Activated naive CD8-positive, alpha-beta T cell (primary cell): ENCODE data around the gene KDELR3.
A peak's percentile ranks its signal among the peaks of the same experiment; 100 is the strongest.

ENCODE experiments used
- H3K27ac Mint-ChIP-seq: one replicate; pipeline ENCODE4 v1.8.0; 2021; ENCODE audit warnings: mixed read lengths
- H3K27me3 Mint-ChIP-seq: one replicate; pipeline ENCODE4 v1.8.0; 2021; ENCODE audit warnings: mixed read lengths
- H3K36me3 Mint-ChIP-seq: one replicate; pipeline ENCODE4 v1.8.0; 2021; ENCODE audit warnings: mixed read lengths
- H3K4me1 Mint-ChIP-seq: one replicate; pipeline ENCODE4 v1.8.0; 2021; ENCODE audit warnings: low read depth, mixed read lengths
- H3K4me3 Mint-ChIP-seq: one replicate; pipeline ENCODE4 v1.8.0; 2021; ENCODE audit warnings: mild to moderate bottlenecking, mixed read lengths
- H3K9me3 Mint-ChIP-seq: one replicate; pipeline ENCODE4 v1.8.0; 2021; ENCODE audit warnings: low read depth, mixed read lengths

The KDELR3 gene

GRCh38 chr22:38467904-38468442 lies at the start of gene KDELR3:
KDELR3 (plus strand) TSS chr22:38468096; CDS start chr22:38468234, 138 bp downstream.
- Mint-ChIP-seq H3K4me3 (peak within 1 kb of the TSS; percentile 76), H3K27ac (no peak within 1 kb of the TSS), H3K27me3 (peaks cover 14% of the 10 kb centered on the region), H3K9me3 (no peaks in the 10 kb centered on the region), H3K4me1 (peaks cover 3% of the 10 kb centered on the region), H3K36me3 (no peaks in the 10 kb centered on the region)

- Mint-ChIP-seq H3K4me1 (no peaks in the 10 kb centered on the region), H3K27me3 (no peaks in the 10 kb centered on the region), H3K27ac (no peak overlapping the region), H3K9me3 (no peaks in the 10 kb centered on the region), H3K36me3 (no peaks in the 10 kb centered on the region), H3K4me3 (no peak overlapping the region)
These were observed 49.3 kb upstream of the KDELR3 start for GRCh38 chr22:38418589-38418988.

- H3K4me3 Mint-ChIP-seq: no peak overlapping the region
- H3K36me3 Mint-ChIP-seq: no peaks in the 10 kb centered on the region
- no peaks in the 10 kb centered on the region for H3K27me3 Mint-ChIP-seq
- H3K27ac Mint-ChIP-seq: no peak overlapping the region
- no peaks in the 10 kb centered on the region for H3K9me3 Mint-ChIP-seq
- no peaks in the 10 kb centered on the region for H3K4me1 Mint-ChIP-seq
These were observed 48.6 kb upstream of the KDELR3 start for GRCh38 chr22:38419121-38419857.

GRCh38 chr22:38419858-38420160 lies 48.1 kb upstream of the KDELR3 start:
- no peaks in the 10 kb centered on the region for H3K9me3 Mint-ChIP-seq
- no peak overlapping the region for H3K4me3 Mint-ChIP-seq
- no peaks in the 10 kb centered on the region for H3K36me3 Mint-ChIP-seq
- H3K4me1 Mint-ChIP-seq: no peaks in the 10 kb centered on the region
- H3K27ac Mint-ChIP-seq: no peak overlapping the region
- no peaks in the 10 kb centered on the region for H3K27me3 Mint-ChIP-seq

GRCh38 chr22:38420734-38421133 lies 47.2 kb upstream of the KDELR3 start:
- no peak overlapping the region for H3K4me3 Mint-ChIP-seq
- no peaks in the 10 kb centered on the region for H3K36me3 Mint-ChIP-seq
- no peaks in the 10 kb centered on the region for H3K9me3 Mint-ChIP-seq
- H3K27ac Mint-ChIP-seq: no peak overlapping the region
- H3K4me1 Mint-ChIP-seq: no peaks in the 10 kb centered on the region
- no peaks in the 10 kb centered on the region for H3K27me3 Mint-ChIP-seq

- no peaks in the 10 kb centered on the region for H3K27me3 Mint-ChIP-seq
- no peak overlapping the region for H3K4me3 Mint-ChIP-seq
- no peaks in the 10 kb centered on the region for H3K4me1 Mint-ChIP-seq
- no peaks in the 10 kb centered on the region for H3K9me3 Mint-ChIP-seq
- no peaks in the 10 kb centered on the region for H3K36me3 Mint-ChIP-seq
- H3K27ac Mint-ChIP-seq: no peak overlapping the region
These were observed 45.0 kb upstream of the KDELR3 start for GRCh38 chr22:38422611-38423511.

- Mint-ChIP-seq H3K27ac (no peak overlapping the region), H3K27me3 (no peaks in the 10 kb centered on the region), H3K9me3 (no peaks in the 10 kb centered on the region), H3K4me3 (no peak overlapping the region), H3K36me3 (no peaks in the 10 kb centered on the region), H3K4me1 (no peaks in the 10 kb centered on the region)
These were observed 44.1 kb upstream of the KDELR3 start for GRCh38 chr22:38423512-38424503.

- no peaks in the 10 kb centered on the region for H3K36me3 Mint-ChIP-seq
- H3K9me3 Mint-ChIP-seq: no peaks in the 10 kb centered on the region
- H3K27me3 Mint-ChIP-seq: no peaks in the 10 kb centered on the region
- no peak overlapping the region for H3K27ac Mint-ChIP-seq
- no peaks in the 10 kb centered on the region for H3K4me1 Mint-ChIP-seq
- H3K4me3 Mint-ChIP-seq: no peak overlapping the region
These were observed 43.3 kb upstream of the KDELR3 start for GRCh38 chr22:38424525-38425080.

GRCh38 chr22:38426628-38427027 lies 41.3 kb upstream of the KDELR3 start:
- H3K9me3 Mint-ChIP-seq: no peaks in the 10 kb centered on the region
- H3K27ac Mint-ChIP-seq: no peak overlapping the region
- H3K27me3 Mint-ChIP-seq: no peaks in the 10 kb centered on the region
- no peaks in the 10 kb centered on the region for H3K36me3 Mint-ChIP-seq
- no peak overlapping the region for H3K4me3 Mint-ChIP-seq
- no peaks in the 10 kb centered on the region for H3K4me1 Mint-ChIP-seq

GRCh38 chr22:38427465-38427864 lies 40.4 kb upstream of the KDELR3 start:
- Mint-ChIP-seq H3K27ac (no peak overlapping the region), H3K4me1 (no peaks in the 10 kb centered on the region), H3K36me3 (no peaks in the 10 kb centered on the region), H3K4me3 (no peak overlapping the region), H3K27me3 (no peaks in the 10 kb centered on the region), H3K9me3 (no peaks in the 10 kb centered on the region)

GRCh38 chr22:38427940-38428339 lies 40.0 kb upstream of the KDELR3 start:
- no peaks in the 10 kb centered on the region for H3K4me1 Mint-ChIP-seq
- no peak overlapping the region for H3K4me3 Mint-ChIP-seq
- no peak overlapping the region for H3K27ac Mint-ChIP-seq
- H3K36me3 Mint-ChIP-seq: no peaks in the 10 kb centered on the region
- H3K27me3 Mint-ChIP-seq: no peaks in the 10 kb centered on the region
- H3K9me3 Mint-ChIP-seq: no peaks in the 10 kb centered on the region

- H3K27ac Mint-ChIP-seq: no peak overlapping the region
- H3K4me3 Mint-ChIP-seq: no peak overlapping the region
- no peaks in the 10 kb centered on the region for H3K4me1 Mint-ChIP-seq
- H3K36me3 Mint-ChIP-seq: no peaks in the 10 kb centered on the region
- no peaks in the 10 kb centered on the region for H3K27me3 Mint-ChIP-seq
- H3K9me3 Mint-ChIP-seq: no peaks in the 10 kb centered on the region
These were observed 39.2 kb upstream of the KDELR3 start for GRCh38 chr22:38428714-38429113.

GRCh38 chr22:38429499-38430068 lies 38.3 kb upstream of the KDELR3 start:
- no peaks in the 10 kb centered on the region for H3K9me3 Mint-ChIP-seq
- H3K36me3 Mint-ChIP-seq: no peaks in the 10 kb centered on the region
- no peaks in the 10 kb centered on the region for H3K27me3 Mint-ChIP-seq
- no peak overlapping the region for H3K4me3 Mint-ChIP-seq
- H3K4me1 Mint-ChIP-seq: no peaks in the 10 kb centered on the region
- H3K27ac Mint-ChIP-seq: no peak overlapping the region
